NCI-H2107 treated with DMSO at 0.1 percent for 48 hours (cell line): Measurements from ENCODE around the gene APOL3.
"Not testable (repeated sequence)": the region's sequence is repeated elsewhere in the genome, so short reads cannot be mapped to it uniquely, and the experiment has no call there.

ENCODE experiments used
- DNase-seq: peaks from one replicate; lab custom pipeline; 2025; ENCODE audit not compliant: unreplicated experiment; lab: John Stamatoyannopoulos, UW

APOL3 gene

GRCh38 chr22:36136988-36137387 is 23.6 kb downstream of the APOL3 start:
- no peak for DNase-seq

GRCh38 chr22:36136475-36136874 is 24.1 kb downstream of the APOL3 start:
- no peak for DNase-seq

- DNase-seq, result no peak
Measured at GRCh38 chr22:36135306-36135980, 25.1 kb downstream of the APOL3 start.

DNA sequence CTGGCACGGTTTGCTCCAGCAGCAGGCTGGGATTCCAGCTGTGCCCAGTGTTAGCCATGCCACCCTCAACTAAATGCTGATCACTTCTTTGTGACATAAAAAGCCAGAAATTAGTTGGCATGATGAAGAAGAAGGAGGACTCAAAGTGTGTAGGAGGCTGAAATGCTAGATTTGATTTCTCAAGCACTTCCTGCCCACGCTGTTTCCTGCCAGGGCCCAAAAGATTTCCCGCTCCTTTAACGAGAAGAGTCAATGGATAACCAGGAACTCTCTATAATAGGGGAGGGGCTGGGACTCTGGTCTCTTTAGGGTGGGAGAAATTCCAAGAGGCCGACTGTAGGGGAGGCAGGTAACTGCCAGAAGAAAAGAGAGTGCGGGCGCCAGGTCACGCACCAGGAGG is 26.4 kb downstream of the APOL3 start:
- DNase-seq, result no peak

GRCh38 chr22:36131907-36132306 is 28.6 kb downstream of the APOL3 start:
- no peak for DNase-seq

GRCh38 chr22:36129486-36130388 is 30.8 kb downstream of the APOL3 start:
- DNase-seq, result no peak

GRCh38 chr22:36129071-36129470 is 31.5 kb downstream of the APOL3 start:
- no peak for DNase-seq

GRCh38 chr22:36125994-36126531 is 34.5 kb downstream of the APOL3 start:
- DNase-seq, result no peak

GRCh38 chr22:36125434-36125833 is 35.1 kb downstream of the APOL3 start:
- no peak for DNase-seq

- DNase-seq, result no peak
Measured at GRCh38 chr22:36124666-36125065, 35.9 kb downstream of the APOL3 start.

GRCh38 chr22:36123673-36124630 is 36.6 kb downstream of the APOL3 start:
- peak; percentile 90 for DNase-seq

DNA sequence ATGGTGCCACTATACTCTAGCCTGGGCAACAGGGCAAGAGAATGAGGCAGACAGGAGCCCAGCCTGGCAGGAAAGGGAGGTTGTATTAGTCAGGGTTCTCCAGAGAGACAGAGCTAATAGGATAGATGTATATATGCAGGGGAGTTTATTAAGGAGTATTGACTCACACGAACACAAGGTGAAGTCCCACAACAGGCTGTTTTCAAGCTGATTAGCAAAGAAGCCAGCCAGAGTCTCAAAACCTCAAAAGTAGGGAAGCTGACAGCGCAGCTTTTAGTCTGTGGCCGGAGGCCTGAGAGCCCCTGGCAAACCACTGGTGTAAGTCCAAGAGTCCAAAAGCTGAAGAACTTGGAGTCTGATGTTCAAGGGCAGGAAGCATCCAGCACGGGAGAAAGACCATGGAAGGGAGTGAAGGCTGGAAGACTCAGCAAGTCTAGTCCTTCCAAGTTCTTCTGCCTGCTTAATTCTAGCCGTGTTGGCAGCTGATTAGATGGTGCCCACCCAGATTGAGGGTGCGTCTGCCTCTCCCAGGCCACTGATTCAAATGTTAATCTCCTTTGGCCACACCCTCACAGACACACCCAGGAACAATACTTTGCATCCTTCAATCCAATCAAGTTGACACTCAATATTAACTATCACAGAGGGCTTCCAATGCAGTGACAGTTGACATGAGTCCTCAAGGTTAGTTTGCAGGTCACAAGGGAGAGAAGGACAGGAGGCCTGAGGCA is 39.8 kb downstream of the APOL3 start:
- DNase-seq, result not testable (repeated sequence)

DNA sequence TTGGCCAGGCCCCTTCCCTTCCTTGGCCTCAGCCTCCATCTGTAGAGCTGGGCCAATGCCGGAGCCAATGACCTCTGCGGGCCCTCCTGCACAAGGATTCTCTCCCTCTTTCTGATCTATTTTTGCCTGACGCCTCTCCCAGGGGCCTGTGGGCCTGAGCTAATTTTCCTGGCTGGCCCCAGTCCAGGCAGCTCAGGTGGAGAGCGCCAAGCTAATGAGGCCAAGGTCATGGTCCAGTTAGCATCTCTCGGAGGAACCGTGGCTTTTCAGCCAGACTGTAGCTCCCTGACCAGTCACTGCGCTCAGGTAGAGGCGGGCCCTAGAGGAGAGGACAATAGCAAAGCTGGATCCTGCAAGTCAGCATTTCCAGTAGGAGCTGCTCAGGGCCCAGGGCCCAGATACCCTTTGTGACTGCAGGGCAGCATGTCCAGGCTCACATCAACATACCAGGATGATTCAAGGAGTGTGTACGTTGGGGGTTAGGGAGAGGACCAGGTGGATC is 43.5 kb downstream of the APOL3 start:
- DNase-seq, result no peak

DNA sequence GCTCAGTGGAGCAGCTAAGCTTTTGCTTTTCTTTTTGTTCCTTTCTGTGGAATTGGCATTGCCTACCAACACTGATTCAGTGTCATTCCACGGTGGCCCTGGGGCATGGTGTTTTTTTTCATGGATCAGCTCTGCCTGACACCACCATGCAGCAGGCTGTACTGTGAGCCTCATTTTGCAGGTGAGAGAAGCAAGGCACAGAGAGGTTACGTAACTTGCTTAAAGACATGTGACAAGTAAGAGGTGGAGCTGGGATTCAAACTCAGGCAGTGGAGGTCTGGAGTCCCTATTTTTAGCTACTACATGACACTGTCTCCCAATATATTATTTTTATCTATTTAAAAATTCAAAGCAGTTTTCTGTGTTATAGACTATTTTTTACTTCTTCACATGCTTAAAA is 44.4 kb downstream of the APOL3 start:
- DNase-seq, result no peak

DNA sequence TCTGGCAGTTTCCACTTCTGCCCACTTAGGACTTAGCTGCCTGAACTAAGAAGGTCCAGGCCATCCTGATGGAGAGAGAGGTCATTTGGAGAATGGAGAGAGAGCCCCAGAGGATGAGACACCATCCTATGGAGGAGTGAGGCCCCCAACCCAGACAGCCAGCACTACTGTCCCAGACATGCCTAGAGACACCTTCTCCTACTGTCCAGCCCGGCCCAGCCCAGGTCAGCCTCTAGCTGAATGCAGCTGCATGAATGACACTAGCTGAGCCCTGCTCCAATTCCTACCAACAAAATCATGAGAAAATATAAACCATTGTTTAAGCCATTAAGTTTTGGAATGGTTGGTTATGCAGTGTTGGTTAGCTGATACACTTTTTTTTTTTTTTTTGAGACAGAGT is 47.4 kb downstream of the APOL3 start:
- DNase-seq, result no peak

GRCh38 chr22:36111316-36111715 is 49.2 kb downstream of the APOL3 start:
- DNase-seq, result no peak

- no peak for DNase-seq
Measured at GRCh38 chr22:36110306-36110881, 50.2 kb downstream of the APOL3 start.

GRCh38 chr22:36107436-36107835 is 53.1 kb downstream of the APOL3 start:
- no peak for DNase-seq

DNA sequence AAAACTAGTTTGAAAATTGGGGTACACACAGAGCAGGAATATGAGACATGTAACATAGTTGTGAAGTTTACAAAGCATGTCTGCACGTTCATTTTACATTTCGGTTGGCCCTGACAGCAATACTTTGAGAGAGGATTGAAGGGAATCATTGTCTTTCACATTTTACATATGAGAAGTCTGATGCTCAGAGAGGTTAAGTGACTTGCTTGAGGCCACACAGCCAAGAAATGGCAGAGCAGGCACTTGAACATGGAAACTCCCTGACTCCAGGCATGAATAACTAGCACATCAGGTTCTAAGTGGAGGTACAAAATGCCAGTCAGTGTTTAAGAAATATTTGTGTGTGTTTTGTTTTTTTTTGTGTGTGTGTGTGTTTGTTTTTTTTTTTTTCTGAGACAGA is 53.6 kb downstream of the APOL3 start:
- no peak for DNase-seq

DNA sequence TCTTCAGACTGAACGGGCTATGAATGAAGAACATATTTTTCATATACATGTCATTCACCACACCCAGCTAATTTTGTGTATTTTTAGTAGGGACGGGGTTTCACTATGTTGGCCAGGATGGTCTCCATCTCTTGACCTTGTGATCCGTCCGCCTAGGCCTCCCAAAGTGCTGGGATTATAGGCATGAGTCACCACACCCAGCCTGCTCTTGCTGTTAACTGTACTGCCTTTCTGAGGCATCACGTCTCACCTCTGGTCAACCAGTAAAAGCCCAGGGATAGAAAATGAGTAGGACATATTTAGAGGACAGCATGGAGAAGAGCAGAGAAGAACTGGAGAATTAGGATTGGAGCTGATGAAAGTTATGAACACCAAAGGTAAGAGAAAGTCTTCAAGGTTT is 55.6 kb downstream of the APOL3 start:
- no peak for DNase-seq
